HEK293T (cell line): ENCODE data around the gene PTPN13.

Experiments used
- BHLHE40 ChIP-seq: fragments of 450-650 bp; IDR thresholded peaks from 2 replicates; pipeline ENCODE4 v1.6.1; 2016; ENCODE audit warnings: mild to moderate bottlenecking, moderate library complexity, borderline replicate concordance
- CTBP1 ChIP-seq: fragments of 450-650 bp; IDR thresholded peaks from 2 replicates; pipeline ENCODE4 v1.6.1; 2016; ENCODE audit warnings: borderline replicate concordance
- ELF4 ChIP-seq: fragments of 450-650 bp; IDR thresholded peaks from 2 replicates; pipeline ENCODE4 v1.6.1; 2017; ENCODE audit warnings: antibody characterized with exemption
- FOXA1 ChIP-seq: fragments of 450-650 bp; IDR thresholded peaks from 2 replicates; pipeline ENCODE4 v1.6.1; 2016; ENCODE audit warnings: mild to moderate bottlenecking

DNA sequence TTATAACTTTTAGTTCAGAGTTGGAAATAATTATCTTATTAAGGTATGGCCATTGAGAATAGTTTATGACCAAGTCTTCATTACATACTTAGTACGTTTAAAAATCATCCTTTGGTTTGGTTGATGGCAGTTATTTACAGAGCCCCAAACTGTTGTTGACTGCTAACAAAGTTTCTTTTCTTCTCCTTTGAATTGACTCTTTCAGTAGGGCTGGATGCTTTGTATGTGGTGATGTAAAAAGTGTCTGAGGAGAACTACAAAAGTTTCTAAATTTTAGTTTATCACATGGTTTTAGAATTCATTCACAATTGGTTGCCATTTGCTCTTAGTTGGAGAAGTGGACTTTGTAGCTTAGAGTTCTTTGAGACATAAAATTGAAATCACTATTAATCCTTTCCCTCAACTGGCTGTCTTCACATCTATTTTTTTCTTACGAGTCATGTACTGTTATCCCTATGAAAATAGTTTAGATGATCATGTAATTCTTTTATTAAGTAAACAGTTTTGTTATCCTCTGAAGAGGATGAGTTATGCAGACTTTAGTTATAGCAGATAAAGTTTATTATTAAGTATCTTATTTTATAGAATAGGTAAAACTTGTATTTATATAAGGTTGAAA is 14.8 kb downstream of the PTPN13 start:
- no peak for TF ChIP-seq CTBP1
- TF ChIP-seq FOXA1 = no peak
- TF ChIP-seq ELF4 = no peak
- TF ChIP-seq BHLHE40 = no peak
